D721Med (cell line): ENCODE measurements around the gene IL26.

ENCODE experiments used
- DNase-seq: peaks from one replicate; pipeline ENCODE4 v3.0.0; 2011; ENCODE audit warnings: low spot score; ENCODE audit not compliant: insufficient read length
- FAIRE-seq: peaks from 2 replicates; lab custom pipeline; 2011; peaks lifted over from hg19 to GRCh38; lab: Jason Lieb, UNC
- TF ChIP-seq, protein P1 (sequence below): IDR thresholded peaks from 2 replicates; pipeline ENCODE4 v1.5.1; 2012; ENCODE audit warnings: mild to moderate bottlenecking, control low read depth; ENCODE audit not compliant: insufficient read depth; ENCODE audit errors: missing control alignments

The IL26 gene

DNA sequence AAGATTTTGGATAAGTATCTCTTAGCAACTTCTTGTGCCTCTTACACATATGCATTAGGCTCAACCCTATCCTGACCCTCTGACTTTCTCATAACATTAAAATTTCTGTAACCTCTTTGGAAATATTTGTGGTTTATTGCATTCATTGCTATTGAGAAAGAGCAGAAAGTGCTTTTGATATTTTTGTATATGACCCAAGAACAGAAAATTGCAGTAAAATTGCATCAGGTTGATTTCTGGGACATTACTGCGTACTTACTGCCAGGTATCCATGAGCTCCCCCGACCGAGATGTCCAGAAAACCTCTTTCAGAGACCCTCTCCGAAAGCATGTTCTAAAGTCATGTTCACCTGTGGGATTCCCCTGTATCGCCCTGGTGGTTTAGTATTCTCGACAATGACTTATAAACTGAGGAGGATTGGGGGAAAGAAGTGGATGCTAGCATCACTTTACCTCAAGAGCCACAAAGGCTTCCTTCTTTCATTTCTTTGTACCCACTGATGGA is 42.3 kb upstream of the IL26 start:
- DNase-seq (no peak), FAIRE-seq (no peak)
- TF ChIP-seq, protein P1, sequence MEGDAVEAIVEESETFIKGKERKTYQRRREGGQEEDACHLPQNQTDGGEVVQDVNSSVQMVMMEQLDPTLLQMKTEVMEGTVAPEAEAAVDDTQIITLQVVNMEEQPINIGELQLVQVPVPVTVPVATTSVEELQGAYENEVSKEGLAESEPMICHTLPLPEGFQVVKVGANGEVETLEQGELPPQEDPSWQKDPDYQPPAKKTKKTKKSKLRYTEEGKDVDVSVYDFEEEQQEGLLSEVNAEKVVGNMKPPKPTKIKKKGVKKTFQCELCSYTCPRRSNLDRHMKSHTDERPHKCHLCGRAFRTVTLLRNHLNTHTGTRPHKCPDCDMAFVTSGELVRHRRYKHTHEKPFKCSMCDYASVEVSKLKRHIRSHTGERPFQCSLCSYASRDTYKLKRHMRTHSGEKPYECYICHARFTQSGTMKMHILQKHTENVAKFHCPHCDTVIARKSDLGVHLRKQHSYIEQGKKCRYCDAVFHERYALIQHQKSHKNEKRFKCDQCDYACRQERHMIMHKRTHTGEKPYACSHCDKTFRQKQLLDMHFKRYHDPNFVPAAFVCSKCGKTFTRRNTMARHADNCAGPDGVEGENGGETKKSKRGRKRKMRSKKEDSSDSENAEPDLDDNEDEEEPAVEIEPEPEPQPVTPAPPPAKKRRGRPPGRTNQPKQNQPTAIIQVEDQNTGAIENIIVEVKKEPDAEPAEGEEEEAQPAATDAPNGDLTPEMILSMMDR: no peak

- TF ChIP-seq, protein P1: no peak
- no peak for FAIRE-seq
- no peak for DNase-seq
These were observed 39.2 kb upstream of the IL26 start for GRCh38 chr12:68264857-68265256.

GRCh38 chr12:68264158-68264855 is 38.7 kb upstream of the IL26 start:
- FAIRE-seq (no peak), DNase-seq (no peak)
- TF ChIP-seq, protein P1: no peak

DNA sequence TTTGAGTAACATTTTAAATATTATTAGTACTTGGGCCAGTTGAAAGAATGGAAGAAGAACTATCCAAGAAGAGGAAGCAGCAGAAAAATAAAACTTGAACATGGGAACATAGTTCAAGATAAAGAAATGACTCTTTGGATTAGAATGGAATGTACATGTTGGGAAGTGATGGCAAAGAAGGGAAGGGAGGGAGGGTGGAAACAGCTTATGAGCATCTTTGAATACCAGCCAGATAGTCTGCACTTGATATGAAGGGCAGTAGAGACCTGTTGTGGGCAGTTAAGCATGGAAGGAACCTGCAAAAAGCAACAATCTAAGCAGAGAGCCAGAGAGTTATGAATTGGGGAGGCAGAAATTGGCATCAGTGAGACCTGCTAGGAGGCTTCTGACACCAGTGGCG is 37.8 kb upstream of the IL26 start:
- DNase-seq: no peak
- TF ChIP-seq, protein P1: no peak
- FAIRE-seq: no peak

- DNase-seq: no peak
- TF ChIP-seq, protein P1: no peak
- FAIRE-seq: no peak
These were observed 36.3 kb upstream of the IL26 start for GRCh38 chr12:68261896-68262295.

- TF ChIP-seq, protein P1: no peak
- FAIRE-seq (no peak), DNase-seq (no peak)
These were observed 34.5 kb upstream of the IL26 start for GRCh38 chr12:68260153-68260552.

GRCh38 chr12:68259318-68259940 is 33.8 kb upstream of the IL26 start:
- FAIRE-seq (no peak), DNase-seq (no peak)

More at GRCh38 chr12:68259318-68259940, 33.8 kb upstream of the IL26 start:
- TF ChIP-seq, protein P1: no peak
